ENCODE results near the gene CCDC57. TPM values are rescaled to one million over a fixed set of nuclear protein-coding genes. Genes with fewer than 3 reads are reported as not detected.

The CCDC57 gene
- total and polyA plus RNA-seq, 9 of the 15 experiments (the other 6 are each of a cell fraction or from before 2014, with no cell fraction given) = 0.83 to 36.2 (median 13.6) TPM

DNA sequence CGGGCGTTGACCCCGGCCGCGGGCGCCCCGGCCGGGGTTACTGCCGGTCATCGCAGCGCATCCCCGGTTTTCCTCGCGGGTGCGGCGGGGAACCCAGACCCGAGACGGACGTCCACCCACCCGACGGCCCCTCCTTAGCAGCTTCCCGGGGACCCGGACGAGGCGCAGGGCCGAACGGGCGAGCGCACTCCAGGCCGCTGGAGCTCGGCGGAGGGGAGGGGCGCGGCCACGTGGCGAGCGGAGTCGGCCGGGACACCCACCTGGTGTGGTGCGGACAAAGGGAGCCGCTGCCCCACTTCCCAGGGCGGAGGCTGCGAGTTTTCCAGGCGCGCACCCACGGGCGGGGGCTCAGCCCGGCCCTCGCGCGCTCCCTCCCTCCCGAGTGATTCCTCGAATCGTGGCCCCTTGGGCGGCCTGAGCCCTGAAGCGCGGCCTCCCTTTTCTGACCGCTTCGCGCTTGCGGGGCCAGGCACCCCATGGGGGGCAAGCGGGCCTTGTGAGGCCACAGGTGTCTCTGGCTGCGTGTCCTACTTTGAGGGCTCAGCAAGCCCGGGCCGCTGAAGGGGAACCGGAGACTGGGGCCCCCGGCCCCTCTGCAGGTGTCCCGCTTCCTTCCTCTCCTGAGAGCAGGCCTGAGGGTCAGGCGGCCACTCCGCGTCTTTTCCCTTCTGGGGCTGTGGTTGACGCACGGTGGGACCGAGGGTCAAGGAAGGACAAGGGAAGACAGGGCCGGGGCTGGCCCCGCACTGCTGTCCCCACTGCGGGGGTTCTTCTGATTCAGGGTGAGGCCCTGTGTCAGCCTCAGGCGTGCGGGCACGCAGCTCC is 113.5 kb downstream of the CCDC57 start (continued):
- TF ChIP-seq, protein P1, sequence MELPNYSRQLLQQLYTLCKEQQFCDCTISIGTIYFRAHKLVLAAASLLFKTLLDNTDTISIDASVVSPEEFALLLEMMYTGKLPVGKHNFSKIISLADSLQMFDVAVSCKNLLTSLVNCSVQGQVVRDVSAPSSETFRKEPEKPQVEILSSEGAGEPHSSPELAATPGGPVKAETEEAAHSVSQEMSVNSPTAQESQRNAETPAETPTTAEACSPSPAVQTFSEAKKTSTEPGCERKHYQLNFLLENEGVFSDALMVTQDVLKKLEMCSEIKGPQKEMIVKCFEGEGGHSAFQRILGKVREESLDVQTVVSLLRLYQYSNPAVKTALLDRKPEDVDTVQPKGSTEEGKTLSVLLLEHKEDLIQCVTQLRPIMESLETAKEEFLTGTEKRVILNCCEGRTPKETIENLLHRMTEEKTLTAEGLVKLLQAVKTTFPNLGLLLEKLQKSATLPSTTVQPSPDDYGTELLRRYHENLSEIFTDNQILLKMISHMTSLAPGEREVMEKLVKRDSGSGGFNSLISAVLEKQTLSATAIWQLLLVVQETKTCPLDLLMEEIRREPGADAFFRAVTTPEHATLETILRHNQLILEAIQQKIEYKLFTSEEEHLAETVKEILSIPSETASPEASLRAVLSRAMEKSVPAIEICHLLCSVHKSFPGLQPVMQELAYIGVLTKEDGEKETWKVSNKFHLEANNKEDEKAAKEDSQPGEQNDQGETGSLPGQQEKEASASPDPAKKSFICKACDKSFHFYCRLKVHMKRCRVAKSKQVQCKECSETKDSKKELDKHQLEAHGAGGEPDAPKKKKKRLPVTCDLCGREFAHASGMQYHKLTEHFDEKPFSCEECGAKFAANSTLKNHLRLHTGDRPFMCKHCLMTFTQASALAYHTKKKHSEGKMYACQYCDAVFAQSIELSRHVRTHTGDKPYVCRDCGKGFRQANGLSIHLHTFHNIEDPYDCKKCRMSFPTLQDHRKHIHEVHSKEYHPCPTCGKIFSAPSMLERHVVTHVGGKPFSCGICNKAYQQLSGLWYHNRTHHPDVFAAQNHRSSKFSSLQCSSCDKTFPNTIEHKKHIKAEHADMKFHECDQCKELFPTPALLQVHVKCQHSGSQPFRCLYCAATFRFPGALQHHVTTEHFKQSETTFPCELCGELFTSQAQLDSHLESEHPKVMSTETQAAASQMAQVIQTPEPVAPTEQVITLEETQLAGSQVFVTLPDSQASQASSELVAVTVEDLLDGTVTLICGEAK (IDR thresholded peaks at IDR 0.05) = 0 out of 2 replicates have a peak, but pooled peaks have one; percentile 37
- TF ChIP-seq, protein P1 (CRISPR knock-in tag; IDR thresholded peaks at IDR 0.05) = peak; percentile 44; the same call in 1 of the 2 replicates
- TF ChIP-seq HMG20A (CRISPR knock-in tag; conservative IDR thresholded peaks at IDR 0.05) (no peak), OTX1 (CRISPR knock-in tag; IDR thresholded peaks at IDR 0.05) (peak; percentile 38; the same call in 1 of the 2 replicates), ZBTB1 (CRISPR knock-in tag; IDR thresholded peaks at IDR 0.05; ENCODE audit: borderline replicate concordance, low read depth) (peak; percentile 83; the same call in 1 of the 2 replicates), BRD9 (IDR thresholded peaks at IDR 0.05; ENCODE audit: low read depth, partially characterized antibody) (no peak), MIER1 (IDR thresholded peaks at IDR 0.05; ENCODE audit: low read depth) (no peak), POLR3G (IDR thresholded peaks at IDR 0.05; ENCODE audit: extremely low read depth, insufficient read length, insufficient replicate concordance) (no peak), EHMT2 (IDR thresholded peaks at IDR 0.05) (no peak)
- TF ChIP-seq, protein P2, sequence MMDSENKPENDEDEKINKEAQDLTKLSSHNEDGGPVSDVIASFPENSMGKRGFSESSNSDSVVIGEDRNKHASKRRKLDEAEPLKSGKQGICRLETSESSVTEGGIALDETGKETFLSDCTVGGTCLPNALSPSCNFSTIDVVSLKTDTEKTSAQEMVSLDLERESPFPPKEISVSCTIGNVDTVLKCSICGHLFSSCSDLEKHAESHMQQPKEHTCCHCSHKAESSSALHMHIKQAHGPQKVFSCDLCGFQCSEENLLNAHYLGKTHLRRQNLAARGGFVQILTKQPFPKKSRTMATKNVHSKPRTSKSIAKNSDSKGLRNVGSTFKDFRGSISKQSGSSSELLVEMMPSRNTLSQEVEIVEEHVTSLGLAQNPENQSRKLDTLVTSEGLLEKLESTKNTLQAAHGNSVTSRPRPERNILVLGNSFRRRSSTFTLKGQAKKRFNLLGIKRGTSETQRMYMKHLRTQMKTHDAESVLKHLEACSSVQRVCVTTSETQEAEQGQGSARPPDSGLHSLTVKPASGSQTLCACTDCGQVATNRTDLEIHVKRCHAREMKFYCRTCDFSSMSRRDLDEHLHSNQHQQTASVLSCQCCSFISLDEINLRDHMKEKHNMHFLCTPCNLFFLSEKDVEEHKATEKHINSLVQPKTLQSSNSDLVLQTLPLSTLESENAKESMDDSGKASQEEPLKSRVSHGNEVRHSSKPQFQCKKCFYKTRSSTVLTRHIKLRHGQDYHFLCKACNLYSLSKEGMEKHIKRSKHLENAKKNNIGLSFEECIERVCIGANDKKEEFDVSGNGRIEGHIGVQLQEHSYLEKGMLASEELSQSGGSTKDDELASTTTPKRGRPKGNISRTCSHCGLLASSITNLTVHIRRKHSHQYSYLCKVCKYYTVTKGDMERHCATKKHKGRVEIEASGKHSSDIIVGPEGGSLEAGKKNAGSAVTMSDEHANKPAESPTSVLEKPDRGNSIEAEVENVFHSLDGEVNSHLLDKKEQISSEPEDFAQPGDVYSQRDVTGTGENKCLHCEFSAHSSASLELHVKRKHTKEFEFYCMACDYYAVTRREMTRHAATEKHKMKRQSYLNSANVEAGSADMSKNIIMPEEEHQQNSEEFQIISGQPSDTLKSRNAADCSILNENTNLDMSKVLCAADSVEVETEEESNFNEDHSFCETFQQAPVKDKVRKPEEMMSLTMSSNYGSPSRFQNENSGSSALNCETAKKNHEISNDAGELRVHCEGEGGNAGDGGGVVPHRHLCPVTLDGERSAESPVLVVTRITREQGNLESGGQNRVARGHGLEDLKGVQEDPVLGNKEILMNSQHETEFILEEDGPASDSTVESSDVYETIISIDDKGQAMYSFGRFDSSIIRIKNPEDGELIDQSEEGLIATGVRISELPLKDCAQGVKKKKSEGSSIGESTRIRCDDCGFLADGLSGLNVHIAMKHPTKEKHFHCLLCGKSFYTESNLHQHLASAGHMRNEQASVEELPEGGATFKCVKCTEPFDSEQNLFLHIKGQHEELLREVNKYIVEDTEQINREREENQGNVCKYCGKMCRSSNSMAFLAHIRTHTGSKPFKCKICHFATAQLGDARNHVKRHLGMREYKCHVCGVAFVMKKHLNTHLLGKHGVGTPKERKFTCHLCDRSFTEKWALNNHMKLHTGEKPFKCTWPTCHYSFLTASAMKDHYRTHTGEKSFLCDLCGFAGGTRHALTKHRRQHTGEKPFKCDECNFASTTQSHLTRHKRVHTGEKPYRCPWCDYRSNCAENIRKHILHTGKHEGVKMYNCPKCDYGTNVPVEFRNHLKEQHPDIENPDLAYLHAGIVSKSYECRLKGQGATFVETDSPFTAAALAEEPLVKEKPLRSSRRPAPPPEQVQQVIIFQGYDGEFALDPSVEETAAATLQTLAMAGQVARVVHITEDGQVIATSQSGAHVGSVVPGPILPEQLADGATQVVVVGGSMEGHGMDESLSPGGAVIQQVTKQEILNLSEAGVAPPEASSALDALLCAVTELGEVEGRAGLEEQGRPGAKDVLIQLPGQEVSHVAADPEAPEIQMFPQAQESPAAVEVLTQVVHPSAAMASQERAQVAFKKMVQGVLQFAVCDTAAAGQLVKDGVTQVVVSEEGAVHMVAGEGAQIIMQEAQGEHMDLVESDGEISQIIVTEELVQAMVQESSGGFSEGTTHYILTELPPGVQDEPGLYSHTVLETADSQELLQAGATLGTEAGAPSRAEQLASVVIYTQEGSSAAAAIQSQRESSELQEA (IDR thresholded peaks at IDR 0.05; ENCODE audit: low read depth) = no peak
